ENCODE data around the gene TNFSF8. TPM values are rescaled to one million over a fixed set of nuclear protein-coding genes. Genes with fewer than 3 reads are reported as not detected.

Gene TNFSF8
- total RNA-seq, 1 experiment from 2014 or later, result not detected

DNA sequence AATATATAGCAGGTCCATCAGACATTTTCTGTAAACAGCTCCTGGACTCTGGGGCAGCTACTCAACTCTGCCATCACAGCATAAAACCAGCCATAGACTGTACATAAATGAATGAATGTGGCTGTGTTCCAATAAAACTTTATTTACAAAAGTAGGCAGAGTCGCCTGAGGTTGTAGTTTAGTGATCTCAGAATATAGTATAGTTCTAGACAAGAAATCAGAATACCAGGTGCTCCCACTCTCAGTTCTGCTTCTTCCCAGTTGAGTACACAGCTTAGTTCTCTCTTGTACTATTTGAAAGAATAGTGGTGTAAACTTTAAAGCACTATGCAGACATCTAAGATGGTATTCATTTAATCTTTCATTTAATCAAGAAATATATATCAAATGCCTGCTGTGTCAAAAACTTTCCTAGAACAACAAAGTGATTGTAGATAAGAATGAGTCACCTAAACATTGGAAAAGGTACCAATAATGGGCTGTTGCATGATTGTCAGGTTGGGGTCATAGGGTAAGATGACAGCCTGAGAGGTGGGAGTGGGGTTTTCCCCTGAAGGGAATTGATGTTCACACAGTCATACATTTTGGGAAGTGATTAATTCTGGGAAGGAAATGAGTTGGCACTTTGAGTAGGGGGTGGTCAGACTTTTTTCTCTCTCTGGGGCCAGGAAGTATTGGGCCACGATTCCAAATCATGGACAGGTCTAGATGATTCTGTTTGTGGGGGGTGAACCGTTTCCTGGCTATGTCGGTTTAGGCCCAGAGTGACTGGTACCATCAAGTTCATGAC lies 37.0 kb downstream of the TNFSF8 start:
- no peaks in the 10 kb centered on the region for H3K36me3 ChIP-seq (ENCODE audit: low read depth)
- ChIA-PET POLR2A (ENCODE audit: unreplicated experiment) (no interaction called here), CTCF (no interaction called here)
- peaks cover 41% of the 10 kb centered on the region for H3F3A ChIP-seq (ENCODE audit: insufficient read depth, low read depth)
- H3K4me2 ChIP-seq, result peak overlapping the region; percentile 39
- TF ChIP-seq EZH2 (IDR thresholded peaks at IDR 0.05; ENCODE audit: low read depth), result no peak
- TF ChIP-seq, protein P1, sequence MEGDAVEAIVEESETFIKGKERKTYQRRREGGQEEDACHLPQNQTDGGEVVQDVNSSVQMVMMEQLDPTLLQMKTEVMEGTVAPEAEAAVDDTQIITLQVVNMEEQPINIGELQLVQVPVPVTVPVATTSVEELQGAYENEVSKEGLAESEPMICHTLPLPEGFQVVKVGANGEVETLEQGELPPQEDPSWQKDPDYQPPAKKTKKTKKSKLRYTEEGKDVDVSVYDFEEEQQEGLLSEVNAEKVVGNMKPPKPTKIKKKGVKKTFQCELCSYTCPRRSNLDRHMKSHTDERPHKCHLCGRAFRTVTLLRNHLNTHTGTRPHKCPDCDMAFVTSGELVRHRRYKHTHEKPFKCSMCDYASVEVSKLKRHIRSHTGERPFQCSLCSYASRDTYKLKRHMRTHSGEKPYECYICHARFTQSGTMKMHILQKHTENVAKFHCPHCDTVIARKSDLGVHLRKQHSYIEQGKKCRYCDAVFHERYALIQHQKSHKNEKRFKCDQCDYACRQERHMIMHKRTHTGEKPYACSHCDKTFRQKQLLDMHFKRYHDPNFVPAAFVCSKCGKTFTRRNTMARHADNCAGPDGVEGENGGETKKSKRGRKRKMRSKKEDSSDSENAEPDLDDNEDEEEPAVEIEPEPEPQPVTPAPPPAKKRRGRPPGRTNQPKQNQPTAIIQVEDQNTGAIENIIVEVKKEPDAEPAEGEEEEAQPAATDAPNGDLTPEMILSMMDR (conservative IDR thresholded peaks at IDR 0.05), result no peak
- peak in 1 of 2 experiments; percentile 48 for DNase-seq
- no peaks in the 10 kb centered on the region for H4K20me1 ChIP-seq (ENCODE audit: insufficient read depth)
- no peak overlapping the region for H3K4me3 ChIP-seq
- H3K4me1 ChIP-seq (replicated peaks; ENCODE audit: insufficient read depth), result peaks cover 49% of the 10 kb centered on the region
- H3K27me3 ChIP-seq (ENCODE audit: insufficient read depth, low read depth), result no peaks in the 10 kb centered on the region
- no peaks in the 10 kb centered on the region for H3K9me3 ChIP-seq (ENCODE audit: insufficient read depth, low read depth)
- no TSS peak for BruUV-seq (replicated peaks)
- H2AFZ ChIP-seq, result no peak overlapping the region
- intact Hi-C loops (cut with micrococcal nuclease; ENCODE audit: unreplicated experiment), result no loop called here
- no peaks in the 10 kb centered on the region for H3K79me2 ChIP-seq (ENCODE audit: low read depth)
- H3K27ac ChIP-seq, result peak overlapping the region; percentile 88
- no peaks in the 10 kb centered on the region for H3K9me2 ChIP-seq (ENCODE audit: insufficient read depth)

DNA sequence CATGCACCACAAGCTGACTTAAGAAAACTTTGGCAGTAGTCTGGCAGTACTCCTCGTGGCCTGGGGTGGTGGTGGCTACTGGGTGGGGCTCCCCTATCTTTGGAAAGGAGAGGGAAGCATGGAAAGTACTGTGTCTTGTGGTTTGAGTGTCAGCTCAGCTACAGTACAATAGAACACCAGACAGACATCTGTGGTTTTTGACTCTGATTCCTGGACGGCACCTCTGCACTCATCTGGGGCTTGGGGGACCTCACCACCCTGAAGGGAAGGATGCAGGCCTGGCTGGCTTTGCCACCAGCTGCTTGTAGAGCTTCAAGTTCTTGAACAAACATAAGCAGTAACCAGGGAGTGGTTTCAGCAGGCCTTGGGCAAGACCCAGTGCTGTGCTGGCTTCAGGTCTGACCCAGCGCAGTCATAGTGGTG lies 40.6 kb downstream of the TNFSF8 start:
- Histone ChIP-seq H3F3A (ENCODE audit: insufficient read depth, low read depth) (peaks cover 32% of the 10 kb centered on the region), H3K4me1 (replicated peaks; ENCODE audit: insufficient read depth) (peaks cover 36% of the 10 kb centered on the region), H4K20me1 (ENCODE audit: insufficient read depth) (no peaks in the 10 kb centered on the region), H3K36me3 (ENCODE audit: low read depth) (no peaks in the 10 kb centered on the region), H3K79me2 (ENCODE audit: low read depth) (no peaks in the 10 kb centered on the region), H3K4me2 (no peak overlapping the region; the same call in 1 of the 2 replicates), H3K4me3 (no peak overlapping the region), H3K9me3 (ENCODE audit: insufficient read depth, low read depth) (peaks cover 1% of the 10 kb centered on the region; the same call in 1 of the 2 replicates), H3K27me3 (ENCODE audit: insufficient read depth, low read depth) (no peaks in the 10 kb centered on the region), H2AFZ (no peak overlapping the region), H3K27ac (peak overlapping the region; percentile 11; the same call in 1 of the 2 replicates), H3K9me2 (ENCODE audit: insufficient read depth) (no peaks in the 10 kb centered on the region)
- DNase-seq, result peak; percentile 33 to 65
- intact Hi-C loops (cut with micrococcal nuclease; ENCODE audit: unreplicated experiment), result no loop called here
- BruUV-seq (replicated peaks), result no TSS peak
- ChIA-PET POLR2A (ENCODE audit: unreplicated experiment) (no interaction called here), CTCF (no interaction called here)
- TF ChIP-seq, protein P1 (conservative IDR thresholded peaks at IDR 0.05), result no peak
- TF ChIP-seq EZH2 (IDR thresholded peaks at IDR 0.05; ENCODE audit: low read depth), result no peak

DNA sequence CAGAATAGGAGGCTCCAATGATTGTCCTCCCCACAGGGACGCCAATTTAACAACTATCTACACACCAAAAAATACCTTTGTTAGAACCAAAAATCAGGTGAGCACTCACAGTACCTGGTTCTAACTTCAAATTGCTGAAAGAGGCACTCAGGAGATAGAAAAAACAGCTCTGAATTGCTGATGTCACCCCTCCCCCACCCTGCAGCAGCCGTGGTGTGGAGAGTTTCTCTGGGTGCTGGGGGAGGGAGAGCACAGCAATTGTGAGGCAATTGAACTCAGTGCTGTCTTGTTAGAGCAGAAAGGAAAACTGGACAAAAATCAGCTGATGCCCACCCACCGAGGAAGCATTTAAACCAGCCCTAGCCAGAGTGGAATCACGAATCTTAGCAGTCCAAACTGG lies 41.8 kb downstream of the TNFSF8 start:
- no peak for DNase-seq
- no TSS peak for BruUV-seq (replicated peaks)
- Histone ChIP-seq H3K4me1 (replicated peaks; ENCODE audit: insufficient read depth) (peaks cover 24% of the 10 kb centered on the region), H3K79me2 (ENCODE audit: low read depth) (no peaks in the 10 kb centered on the region), H3K27me3 (ENCODE audit: insufficient read depth, low read depth) (no peaks in the 10 kb centered on the region), H3K4me3 (no peak overlapping the region), H3K4me2 (no peak overlapping the region), H3K9me3 (ENCODE audit: insufficient read depth, low read depth) (peaks cover 3% of the 10 kb centered on the region; the same call in 1 of the 2 replicates), H2AFZ (no peak overlapping the region), H3K9me2 (ENCODE audit: insufficient read depth) (no peaks in the 10 kb centered on the region), H3K36me3 (ENCODE audit: low read depth) (no peaks in the 10 kb centered on the region), H3K27ac (no peak overlapping the region), H3F3A (ENCODE audit: insufficient read depth, low read depth) (peaks cover 21% of the 10 kb centered on the region; the same call in 1 of the 2 replicates), H4K20me1 (ENCODE audit: insufficient read depth) (no peaks in the 10 kb centered on the region)
- ChIA-PET POLR2A (ENCODE audit: unreplicated experiment) (interaction anchor here (0.6 kb wide), 1 partner anchor 208 kb away, joined by 3 read pairs; no protein-coding TSS in a partner anchor), CTCF (no interaction called here)
- intact Hi-C loops (cut with micrococcal nuclease; ENCODE audit: unreplicated experiment), result no loop called here
- no peak for TF ChIP-seq EZH2 (IDR thresholded peaks at IDR 0.05; ENCODE audit: low read depth)
- TF ChIP-seq, protein P1 (conservative IDR thresholded peaks at IDR 0.05), result no peak

Data from PC-9 (cell line).